ENCODE results near the gene MARK2.

Gene MARK2

DNA sequence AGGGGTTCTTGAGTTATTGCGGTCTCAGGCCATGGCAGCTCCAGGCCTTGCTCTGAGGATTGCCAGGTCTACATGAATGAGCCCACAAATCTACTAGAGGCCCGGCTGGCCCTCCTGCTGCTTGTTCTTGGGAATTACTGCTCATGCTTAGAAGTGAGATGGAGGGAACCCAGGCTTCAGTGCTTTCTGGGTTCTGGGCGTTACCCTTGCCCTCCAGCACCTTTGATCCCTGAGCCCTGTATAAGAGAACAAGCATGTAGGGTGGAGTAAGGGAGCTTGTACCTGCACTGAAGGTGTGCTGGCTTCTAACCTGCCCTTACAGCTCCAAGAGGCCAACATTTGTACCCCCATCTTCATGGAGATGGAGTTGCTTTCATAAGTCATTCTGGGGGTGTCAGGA, 103.9 kb downstream of the MARK2 start:
- no peaks in the 10 kb centered on the region for H3K9me3 ChIP-seq (ENCODE audit: control insufficient read depth, insufficient read depth, low read length)
- no peaks in the 10 kb centered on the region for H3K27me3 ChIP-seq (ENCODE audit: control insufficient read depth, insufficient read depth, low read length)
- H3K27ac ChIP-seq (ENCODE audit: low read length): no peak overlapping the region
- H3K36me3 ChIP-seq (ENCODE audit: control insufficient read depth, insufficient read depth, low read length): no peaks in the 10 kb centered on the region; the same call in 1 of the 2 replicates
- no CpG with 5 or more reads among the region's 3 CpGs for whole genome bisulfite sequencing (ENCODE audit: insufficient coverage, insufficient read length)
- H3K4me3 ChIP-seq (ENCODE audit: low read length): no peak overlapping the region
- DNase-seq (ENCODE audit: low read depth, low spot score): no peak
- no peaks in the 10 kb centered on the region; the same call in 1 of the 2 replicates for H3K4me1 ChIP-seq (ENCODE audit: control insufficient read depth, insufficient read depth, low read length)

DNA sequence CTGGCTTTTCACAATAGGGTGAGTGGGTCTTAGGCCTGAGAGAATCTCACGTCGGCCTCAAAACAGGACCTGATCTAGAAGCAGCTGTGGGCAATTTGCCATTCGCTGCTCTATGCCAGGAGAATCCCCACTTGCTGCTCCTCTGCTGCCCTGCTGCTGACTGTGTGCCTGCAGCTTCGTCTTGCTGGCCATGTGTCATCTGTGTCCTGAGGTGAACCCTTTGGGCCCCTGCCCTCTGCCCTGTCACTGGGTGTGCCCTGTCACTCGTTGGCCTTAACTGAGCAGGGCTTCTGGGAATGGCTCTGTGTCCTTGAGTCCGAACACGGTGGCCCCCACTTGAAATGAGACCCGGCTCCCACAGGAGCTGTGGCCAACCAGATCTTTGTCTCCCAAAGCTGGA, 106.1 kb downstream of the MARK2 start:
- WGBS (ENCODE audit: insufficient coverage, insufficient read length): no CpG with 5 or more reads among the region's 8 CpGs
- H3K36me3 ChIP-seq (ENCODE audit: control insufficient read depth, insufficient read depth, low read length): no peaks in the 10 kb centered on the region; the same call in 1 of the 2 replicates
- H3K27me3 ChIP-seq (ENCODE audit: control insufficient read depth, insufficient read depth, low read length): no peaks in the 10 kb centered on the region
- no peak for DNase-seq (ENCODE audit: low read depth, low spot score)
- no peak overlapping the region for H3K27ac ChIP-seq (ENCODE audit: low read length)
- no peaks in the 10 kb centered on the region for H3K9me3 ChIP-seq (ENCODE audit: control insufficient read depth, insufficient read depth, low read length)
- H3K4me1 ChIP-seq (ENCODE audit: control insufficient read depth, insufficient read depth, low read length): no peaks in the 10 kb centered on the region
- no peak overlapping the region for H3K4me3 ChIP-seq (ENCODE audit: low read length)

DNA sequence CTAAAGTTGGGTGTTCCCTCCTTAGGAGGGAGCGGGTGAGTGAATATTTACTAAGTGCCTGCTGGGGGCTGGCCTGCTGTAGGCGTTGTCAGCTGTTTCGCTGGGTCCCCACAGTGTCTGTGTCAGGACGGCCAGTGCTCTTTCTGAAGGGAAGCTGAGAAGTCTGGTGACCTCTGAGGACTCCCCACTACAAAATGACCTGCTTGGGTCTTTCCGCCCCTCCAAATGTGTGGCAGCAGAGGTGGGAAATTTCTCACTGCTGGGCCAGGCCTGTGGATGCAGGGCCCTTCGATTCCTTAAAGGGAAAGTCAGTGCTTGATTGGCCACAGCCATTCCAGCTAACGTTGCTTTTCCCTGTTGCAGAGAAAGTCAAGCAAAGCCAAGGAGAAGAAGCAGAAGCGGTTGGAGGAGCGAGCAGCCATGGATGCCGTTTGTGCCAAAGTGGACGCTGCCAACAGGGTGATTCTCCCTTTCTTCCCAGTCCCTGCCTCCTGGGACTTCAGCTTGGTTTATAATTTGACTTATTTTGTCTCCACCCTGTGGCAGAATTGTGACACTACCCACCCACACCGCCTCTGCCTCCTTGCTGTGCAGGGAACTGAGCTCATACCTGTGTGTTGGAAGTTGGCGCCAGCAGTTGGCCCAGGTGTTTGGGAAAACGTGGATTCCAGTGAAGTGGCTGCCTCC, 106.7 kb downstream of the MARK2 start:
- Histone ChIP-seq H3K9me3 (ENCODE audit: control insufficient read depth, insufficient read depth, low read length) (no peaks in the 10 kb centered on the region), H3K36me3 (ENCODE audit: control insufficient read depth, insufficient read depth, low read length) (no peaks in the 10 kb centered on the region; the same call in 1 of the 2 replicates), H3K27ac (ENCODE audit: low read length) (no peak overlapping the region), H3K27me3 (ENCODE audit: control insufficient read depth, insufficient read depth, low read length) (no peaks in the 10 kb centered on the region), H3K4me1 (ENCODE audit: control insufficient read depth, insufficient read depth, low read length) (no peaks in the 10 kb centered on the region), H3K4me3 (ENCODE audit: low read length) (no peak overlapping the region)
- WGBS (ENCODE audit: insufficient coverage, insufficient read length): no CpG with 5 or more reads among the region's 14 CpGs
- DNase-seq (ENCODE audit: low read depth, low spot score): no peak

DNA sequence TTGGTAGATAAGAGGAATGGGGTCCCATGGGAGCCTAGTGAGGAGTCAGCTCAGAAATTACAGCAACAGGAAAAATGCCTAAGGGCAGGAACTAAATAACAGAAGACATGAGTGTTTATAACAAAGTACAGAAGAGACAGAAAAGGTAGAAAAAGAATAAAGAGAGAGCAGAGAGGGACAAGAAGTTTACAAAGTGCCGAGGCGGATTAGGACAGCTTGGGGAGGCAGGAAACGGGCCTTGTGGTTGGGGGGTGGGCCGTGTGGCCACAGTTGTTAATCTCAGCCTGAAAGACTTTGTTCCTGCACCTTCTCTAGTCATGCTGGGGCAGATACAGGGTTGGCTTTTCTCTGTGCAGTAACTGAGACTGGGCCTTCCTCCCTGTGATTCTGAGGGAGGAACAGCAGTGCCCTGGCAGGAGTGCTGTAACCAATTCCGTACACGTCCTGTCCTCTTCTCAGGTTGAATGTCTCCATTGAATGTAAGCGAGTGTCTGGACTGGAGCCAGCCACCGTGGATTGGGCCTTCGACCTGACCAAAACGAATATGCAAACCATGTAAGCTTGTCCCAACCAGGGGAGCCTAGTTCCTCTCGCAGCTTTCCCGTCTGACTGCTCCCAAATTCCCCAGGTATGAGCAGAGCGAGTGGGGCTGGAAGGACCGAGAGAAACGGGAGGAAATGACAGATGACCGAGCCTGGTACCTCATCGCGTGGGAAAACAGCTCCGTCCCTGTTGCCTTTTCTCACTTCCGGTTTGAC, 113.0 kb downstream of the MARK2 start:
- DNase-seq (ENCODE audit: low read depth, low spot score): no peak
- Histone ChIP-seq H3K4me3 (ENCODE audit: low read length) (no peak overlapping the region), H3K36me3 (ENCODE audit: control insufficient read depth, insufficient read depth, low read length) (peaks cover 38% of the 10 kb centered on the region), H3K27me3 (ENCODE audit: control insufficient read depth, insufficient read depth, low read length) (no peaks in the 10 kb centered on the region), H3K27ac (ENCODE audit: low read length) (no peak overlapping the region), H3K9me3 (ENCODE audit: control insufficient read depth, insufficient read depth, low read length) (no peaks in the 10 kb centered on the region), H3K4me1 (ENCODE audit: control insufficient read depth, insufficient read depth, low read length) (no peaks in the 10 kb centered on the region)
- WGBS (ENCODE audit: insufficient coverage, insufficient read length): no CpG with 5 or more reads among the region's 20 CpGs

DNA sequence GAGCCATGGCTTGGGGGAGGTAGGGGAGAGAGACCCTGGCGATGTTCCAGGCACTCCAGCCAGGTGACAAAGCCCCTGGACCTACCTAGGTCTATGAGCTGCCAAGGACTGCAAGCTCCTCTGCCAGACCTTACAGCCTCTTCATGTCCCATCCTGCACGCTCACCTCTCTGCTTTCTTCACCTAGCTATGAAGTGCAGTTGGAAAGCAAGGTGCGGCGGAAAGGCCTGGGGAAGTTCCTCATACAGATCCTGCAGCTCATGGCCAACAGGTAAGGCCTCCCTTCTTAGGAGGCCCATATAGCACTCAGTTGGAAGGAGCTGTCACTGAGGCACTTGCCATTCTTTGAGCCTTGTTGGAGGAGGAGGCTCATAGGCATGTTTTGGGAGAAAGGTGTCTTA, 113.7 kb downstream of the MARK2 start:
- H3K27ac ChIP-seq (ENCODE audit: low read length): no peak overlapping the region
- no CpG with 5 or more reads among the region's 4 CpGs for WGBS (ENCODE audit: insufficient coverage, insufficient read length)

DNA sequence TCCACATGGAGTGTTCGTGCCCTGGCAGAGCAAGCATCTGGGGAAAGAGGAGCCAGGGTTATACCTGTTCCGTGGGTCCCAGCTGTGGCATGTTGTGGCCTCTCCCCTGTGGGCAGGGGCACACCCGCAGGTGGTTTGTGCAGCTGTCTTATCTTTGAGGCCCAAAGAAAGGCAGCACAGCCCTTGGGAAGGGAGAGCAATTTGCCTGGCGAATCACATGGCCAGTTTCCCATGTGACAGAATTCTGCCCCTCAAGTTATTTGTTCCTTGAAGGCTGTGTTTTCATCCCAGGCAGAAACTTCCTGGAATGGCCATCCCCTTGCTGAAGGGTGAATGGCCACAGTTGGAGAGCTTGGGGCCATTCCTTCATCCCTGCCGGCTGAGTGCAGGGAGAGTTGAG, 119.1 kb downstream of the MARK2 start:
- no CpG with 5 or more reads among the region's 5 CpGs for WGBS (ENCODE audit: insufficient coverage, insufficient read length)
- H3K4me1 ChIP-seq (ENCODE audit: control insufficient read depth, insufficient read depth, low read length): peaks cover 1% of the 10 kb centered on the region; the same call in 1 of the 2 replicates
- no peaks in the 10 kb centered on the region for H3K9me3 ChIP-seq (ENCODE audit: control insufficient read depth, insufficient read depth, low read length)
- H3K36me3 ChIP-seq (ENCODE audit: control insufficient read depth, insufficient read depth, low read length): peaks cover 30% of the 10 kb centered on the region
- no peak for DNase-seq (ENCODE audit: low read depth, low spot score)
- no peaks in the 10 kb centered on the region for H3K27me3 ChIP-seq (ENCODE audit: control insufficient read depth, insufficient read depth, low read length)
- H3K4me3 ChIP-seq (ENCODE audit: low read length): no peak overlapping the region
- no peak overlapping the region for H3K27ac ChIP-seq (ENCODE audit: low read length)

More for the DNA sequence above, 113.7 kb downstream of the MARK2 start:
- Histone ChIP-seq H3K9me3 (ENCODE audit: control insufficient read depth, insufficient read depth, low read length) (no peaks in the 10 kb centered on the region), H3K27me3 (ENCODE audit: control insufficient read depth, insufficient read depth, low read length) (no peaks in the 10 kb centered on the region), H3K4me1 (ENCODE audit: control insufficient read depth, insufficient read depth, low read length) (no peaks in the 10 kb centered on the region), H3K36me3 (ENCODE audit: control insufficient read depth, insufficient read depth, low read length) (peaks cover 38% of the 10 kb centered on the region), H3K4me3 (ENCODE audit: low read length) (no peak overlapping the region)
- DNase-seq (ENCODE audit: low read depth, low spot score): no peak

All from iPS DF 6.9 (cell line).